GM12865 (cell line): ENCODE results near the gene TTLL11.

Source experiments
- DNase-seq: peaks from one replicate; pipeline ENCODE4 v3.0.0; 2010; ENCODE audit warnings: low read depth
- H3K4me3 ChIP-seq: 2 replicates; pipeline ENCODE4 v1.5.1; 2011; ENCODE audit warnings: mild to moderate bottlenecking, low read depth, low read length, control low read depth
- TF ChIP-seq, protein P1 (sequence below): IDR thresholded peaks from 2 replicates; pipeline ENCODE4 v1.5.1; 2011; ENCODE audit warnings: low read length, control low read depth, low read depth, inconsistent platforms; ENCODE audit not compliant: insufficient read depth; ENCODE audit errors: missing control alignments

TTLL11 gene

DNA sequence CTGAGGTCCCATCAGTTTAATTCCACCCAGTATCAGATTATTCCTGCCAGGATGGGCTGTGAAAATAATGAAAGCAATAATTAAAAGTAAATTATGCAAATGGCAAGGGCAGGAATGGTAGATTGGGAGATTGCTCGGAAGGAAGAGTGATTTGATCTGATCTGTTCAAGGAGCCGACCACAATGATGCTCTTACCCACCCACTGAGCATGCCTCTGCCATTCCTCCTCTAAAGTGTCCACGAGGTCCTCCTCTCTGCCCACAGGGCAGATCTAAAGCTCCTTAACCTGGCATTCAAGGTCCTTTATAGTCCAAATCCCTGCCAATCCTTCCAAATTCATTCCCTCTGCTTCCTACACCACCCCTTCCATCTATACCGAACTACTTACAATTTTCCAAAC, 147.8 kb downstream of the TTLL11 start:
- no peak for DNase-seq
- TF ChIP-seq, protein P1, sequence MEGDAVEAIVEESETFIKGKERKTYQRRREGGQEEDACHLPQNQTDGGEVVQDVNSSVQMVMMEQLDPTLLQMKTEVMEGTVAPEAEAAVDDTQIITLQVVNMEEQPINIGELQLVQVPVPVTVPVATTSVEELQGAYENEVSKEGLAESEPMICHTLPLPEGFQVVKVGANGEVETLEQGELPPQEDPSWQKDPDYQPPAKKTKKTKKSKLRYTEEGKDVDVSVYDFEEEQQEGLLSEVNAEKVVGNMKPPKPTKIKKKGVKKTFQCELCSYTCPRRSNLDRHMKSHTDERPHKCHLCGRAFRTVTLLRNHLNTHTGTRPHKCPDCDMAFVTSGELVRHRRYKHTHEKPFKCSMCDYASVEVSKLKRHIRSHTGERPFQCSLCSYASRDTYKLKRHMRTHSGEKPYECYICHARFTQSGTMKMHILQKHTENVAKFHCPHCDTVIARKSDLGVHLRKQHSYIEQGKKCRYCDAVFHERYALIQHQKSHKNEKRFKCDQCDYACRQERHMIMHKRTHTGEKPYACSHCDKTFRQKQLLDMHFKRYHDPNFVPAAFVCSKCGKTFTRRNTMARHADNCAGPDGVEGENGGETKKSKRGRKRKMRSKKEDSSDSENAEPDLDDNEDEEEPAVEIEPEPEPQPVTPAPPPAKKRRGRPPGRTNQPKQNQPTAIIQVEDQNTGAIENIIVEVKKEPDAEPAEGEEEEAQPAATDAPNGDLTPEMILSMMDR, result no peak
- no peak overlapping the region for H3K4me3 ChIP-seq

DNA sequence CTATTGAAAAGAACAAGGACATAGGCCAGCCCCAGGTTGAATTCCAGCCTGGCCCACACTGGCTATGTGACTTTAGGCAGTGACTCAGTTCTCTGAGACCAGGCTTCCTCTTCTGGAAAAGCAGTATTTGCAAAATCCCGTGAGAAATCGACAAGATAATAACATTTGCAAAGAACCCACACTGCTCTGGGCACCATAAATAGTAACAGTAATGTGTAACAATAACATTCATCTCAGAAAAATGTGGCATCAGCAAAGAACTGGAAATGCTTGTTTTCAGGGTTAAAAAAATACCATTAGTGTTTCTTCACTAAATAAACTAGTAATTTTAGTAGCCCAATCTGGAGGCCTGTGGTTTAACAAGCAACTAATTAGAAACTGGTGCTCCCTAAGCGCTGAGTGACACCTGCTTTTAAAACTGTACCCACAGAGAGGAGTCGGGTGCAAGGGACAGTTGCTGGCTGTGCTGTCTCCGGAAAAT, 148.4 kb downstream of the TTLL11 start:
- H3K4me3 ChIP-seq, result no peak overlapping the region
- TF ChIP-seq, protein P1, result no peak
- no peak for DNase-seq

DNA sequence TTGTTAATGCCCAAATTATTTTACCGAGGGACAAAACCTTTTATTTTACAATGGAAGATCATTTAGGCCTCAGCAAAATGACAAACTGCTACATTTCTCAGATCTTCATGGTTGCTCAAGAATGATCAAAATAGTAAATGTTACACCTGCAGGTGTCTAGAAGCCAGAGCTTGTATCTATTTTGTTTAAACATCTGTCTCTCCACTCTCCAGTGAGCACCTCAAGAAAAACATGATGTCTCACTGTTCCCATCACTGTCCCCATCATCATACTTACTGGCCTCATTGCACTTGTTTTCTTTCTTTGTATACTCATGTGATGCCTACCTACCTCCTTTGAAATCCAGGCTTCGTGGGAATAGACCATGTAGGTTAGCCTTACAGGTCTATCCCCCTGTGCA, 149.6 kb downstream of the TTLL11 start:
- H3K4me3 ChIP-seq, result no peak overlapping the region
- TF ChIP-seq, protein P1, result no peak
- DNase-seq, result no peak

DNA sequence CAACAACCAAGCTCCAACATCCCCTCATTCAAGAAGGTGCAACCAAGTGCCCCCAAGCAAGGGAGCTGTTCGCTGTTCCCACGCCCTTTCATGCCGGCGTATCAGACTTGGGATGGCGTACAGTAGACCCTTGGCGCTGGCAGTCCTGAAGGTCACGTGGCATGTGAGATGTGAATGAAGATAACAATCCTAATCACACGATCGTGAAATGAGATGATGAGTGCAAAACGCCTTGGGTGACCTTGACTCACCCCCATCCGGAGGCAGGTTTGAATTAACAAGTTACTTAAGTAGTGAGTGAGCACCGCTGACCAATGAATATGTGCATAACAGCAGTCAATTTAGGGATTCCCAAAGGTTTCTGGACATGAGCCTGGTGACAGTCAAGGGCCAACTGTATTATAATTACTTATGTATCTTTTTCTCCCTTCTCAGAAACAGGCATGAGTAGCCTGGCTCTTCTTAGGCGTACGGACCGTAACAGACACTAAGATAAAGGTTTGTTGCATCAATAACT, 150.2 kb downstream of the TTLL11 start:
- TF ChIP-seq, protein P1, result no peak
- H3K4me3 ChIP-seq, result no peak overlapping the region
- no peak for DNase-seq

DNA sequence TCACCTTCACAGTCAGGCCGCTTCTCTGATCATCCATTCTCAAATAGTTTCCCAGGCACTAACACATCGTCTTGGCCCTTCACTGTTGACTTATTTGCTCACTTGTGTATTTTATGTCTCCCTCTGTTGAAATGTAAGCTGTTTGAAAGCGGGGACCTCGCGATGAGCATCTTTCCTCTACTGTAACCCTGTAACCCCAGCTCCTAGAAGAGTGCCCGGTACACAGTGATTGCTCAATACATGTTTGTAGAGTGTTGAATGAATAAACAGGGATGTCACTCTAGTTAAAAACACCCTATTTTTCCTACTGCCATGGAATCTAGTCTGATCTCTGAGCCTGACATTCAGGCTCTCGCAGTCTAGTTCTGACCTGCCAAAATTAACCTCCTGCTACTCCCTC, 150.8 kb downstream of the TTLL11 start:
- no peak overlapping the region for H3K4me3 ChIP-seq
- no peak for DNase-seq
- TF ChIP-seq, protein P1, result no peak

DNA sequence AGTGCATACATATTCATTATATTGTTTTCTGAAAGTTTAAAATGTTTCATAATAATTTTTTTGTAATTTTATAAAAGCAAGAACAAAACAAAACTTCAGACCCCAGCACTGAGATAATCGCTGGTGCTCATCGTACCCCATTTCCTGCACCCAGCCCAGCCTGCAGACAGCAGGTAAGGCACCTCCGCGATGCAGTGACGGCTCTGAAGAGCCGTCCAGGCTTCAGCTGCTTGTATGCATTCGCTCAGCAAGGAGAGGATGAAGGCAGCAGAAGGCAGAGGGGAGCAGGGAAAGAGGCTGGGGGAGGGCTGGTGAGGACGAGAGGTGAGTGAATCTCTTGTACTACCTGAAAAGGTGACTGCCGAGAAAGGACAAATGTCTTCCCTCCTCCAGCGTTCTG, 153.5 kb downstream of the TTLL11 start:
- H3K4me3 ChIP-seq, result no peak overlapping the region
- TF ChIP-seq, protein P1, result no peak
- DNase-seq, result no peak

DNA sequence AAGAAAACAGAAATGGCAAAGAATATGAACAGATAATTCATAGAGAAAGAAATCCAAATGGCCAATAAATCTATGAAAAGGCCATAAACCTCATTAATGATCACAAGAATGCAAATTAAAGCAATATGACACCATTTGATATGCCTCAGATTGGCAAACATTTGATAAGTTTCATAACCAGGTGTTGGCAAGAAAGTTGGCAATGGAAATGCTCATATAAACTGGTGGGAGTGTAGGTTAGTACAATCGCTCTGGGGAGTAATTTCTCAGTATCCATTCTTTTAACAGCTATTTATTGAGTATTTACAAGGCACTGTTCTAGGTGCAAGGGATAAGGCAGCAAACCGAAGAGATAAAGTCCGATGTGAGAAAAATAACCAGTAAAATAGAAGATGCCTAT, 154.5 kb downstream of the TTLL11 start:
- H3K4me3 ChIP-seq, result no peak overlapping the region
- TF ChIP-seq, protein P1, result no peak
- no peak for DNase-seq
